ENCODE results near the gene PPM1J.

- no peak for TF ChIP-seq POLR2A (IDR thresholded peaks at IDR 0.05)
- TF ChIP-seq, protein P1, sequence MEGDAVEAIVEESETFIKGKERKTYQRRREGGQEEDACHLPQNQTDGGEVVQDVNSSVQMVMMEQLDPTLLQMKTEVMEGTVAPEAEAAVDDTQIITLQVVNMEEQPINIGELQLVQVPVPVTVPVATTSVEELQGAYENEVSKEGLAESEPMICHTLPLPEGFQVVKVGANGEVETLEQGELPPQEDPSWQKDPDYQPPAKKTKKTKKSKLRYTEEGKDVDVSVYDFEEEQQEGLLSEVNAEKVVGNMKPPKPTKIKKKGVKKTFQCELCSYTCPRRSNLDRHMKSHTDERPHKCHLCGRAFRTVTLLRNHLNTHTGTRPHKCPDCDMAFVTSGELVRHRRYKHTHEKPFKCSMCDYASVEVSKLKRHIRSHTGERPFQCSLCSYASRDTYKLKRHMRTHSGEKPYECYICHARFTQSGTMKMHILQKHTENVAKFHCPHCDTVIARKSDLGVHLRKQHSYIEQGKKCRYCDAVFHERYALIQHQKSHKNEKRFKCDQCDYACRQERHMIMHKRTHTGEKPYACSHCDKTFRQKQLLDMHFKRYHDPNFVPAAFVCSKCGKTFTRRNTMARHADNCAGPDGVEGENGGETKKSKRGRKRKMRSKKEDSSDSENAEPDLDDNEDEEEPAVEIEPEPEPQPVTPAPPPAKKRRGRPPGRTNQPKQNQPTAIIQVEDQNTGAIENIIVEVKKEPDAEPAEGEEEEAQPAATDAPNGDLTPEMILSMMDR (IDR thresholded peaks at IDR 0.05) = no peak
These were observed 28.3 kb downstream of the PPM1J start for GRCh38 chr1:112686835-112687234.

Data from lower leg skin (tissue), 3 donors.